Fibroblast of pulmonary artery (primary cell): ENCODE data around the gene ZW10.

Experiments
- DNase-seq: peaks from one replicate; pipeline ENCODE4 v3.0.0-alpha.2; 2010; ENCODE audit warnings: low read depth
- H3K4me3 ChIP-seq: replicated peaks from 2 replicates; pipeline ENCODE4 v1.5.1; 2011; ENCODE audit warnings: low read depth, mild to moderate bottlenecking, control low read depth, low read length, moderate library complexity
- CTCF ChIP-seq: IDR thresholded peaks from 2 replicates; pipeline ENCODE4 v1.5.1; 2011; ENCODE audit warnings: mild to moderate bottlenecking, control low read depth, low read length, inconsistent platforms; ENCODE audit errors: missing control alignments

The ZW10 gene

DNA sequence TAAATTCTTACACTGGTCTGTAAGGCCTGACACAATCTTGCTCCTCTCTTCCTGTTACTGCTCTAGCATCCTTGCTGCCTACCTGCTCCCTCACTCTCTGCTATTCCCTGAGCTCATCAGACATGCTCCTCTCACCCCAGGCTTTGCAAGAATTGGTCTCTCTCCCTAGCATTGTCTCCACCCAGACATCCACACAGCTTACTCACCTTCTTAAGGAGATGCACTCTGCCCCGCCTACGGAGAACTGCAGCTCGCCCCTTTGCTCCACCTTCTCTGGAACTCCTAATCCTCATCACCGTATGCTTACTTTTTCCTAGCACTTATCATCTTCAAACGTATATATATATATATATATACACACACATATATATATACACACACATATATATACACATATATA lies 44.0 kb downstream of the ZW10 start:
- DNase-seq, result no peak
- no peak for TF ChIP-seq CTCF
- H3K4me3 ChIP-seq, result no peak overlapping the region

DNA sequence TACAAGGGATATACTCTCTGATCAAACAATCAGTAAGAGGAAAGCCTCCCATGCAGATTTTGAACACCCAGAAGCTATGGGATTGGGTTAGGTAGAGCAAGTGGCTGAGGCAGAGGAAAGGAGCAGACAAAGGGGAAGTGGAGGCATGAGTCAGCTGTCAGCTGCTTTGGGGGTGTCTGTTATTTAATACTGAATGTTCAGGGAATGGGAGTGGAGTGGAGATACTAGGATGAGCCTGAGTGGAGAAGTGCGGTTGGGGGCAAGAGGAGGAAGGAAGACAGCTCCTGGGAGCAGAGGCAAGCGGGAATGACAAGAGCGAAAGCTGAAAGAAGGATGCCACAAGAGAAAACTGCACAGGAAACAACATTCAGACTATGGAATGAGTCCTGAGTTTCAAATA lies 44.7 kb downstream of the ZW10 start:
- no peak overlapping the region for H3K4me3 ChIP-seq
- no peak for DNase-seq
- no peak for TF ChIP-seq CTCF

GRCh38 chr11:113725913-113726312 lies 47.6 kb downstream of the ZW10 start:
- no peak overlapping the region for H3K4me3 ChIP-seq
- TF ChIP-seq CTCF, result no peak
- DNase-seq, result no peak

GRCh38 chr11:113725407-113725806 lies 48.1 kb downstream of the ZW10 start:
- no peak overlapping the region for H3K4me3 ChIP-seq
- no peak for DNase-seq
- TF ChIP-seq CTCF, result no peak

DNA sequence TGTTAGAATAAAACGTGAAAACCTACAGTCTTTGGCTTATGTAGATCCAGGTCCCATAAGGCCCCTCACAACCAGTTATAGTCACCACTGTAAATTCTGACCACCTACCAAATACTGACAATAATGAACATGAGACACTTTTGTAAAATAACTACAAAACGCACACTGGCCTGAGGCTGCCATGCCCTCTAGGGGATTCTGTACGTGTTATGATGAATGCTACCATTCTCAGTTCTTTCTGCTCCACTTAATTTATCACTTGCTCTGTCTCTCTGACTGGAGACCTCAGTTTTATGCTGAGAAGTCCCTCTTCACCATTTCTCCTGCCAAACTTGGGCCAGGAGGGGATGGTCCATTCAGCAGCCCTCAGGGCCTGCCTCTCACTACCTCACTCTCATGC lies 48.7 kb downstream of the ZW10 start:
- TF ChIP-seq CTCF, result no peak
- H3K4me3 ChIP-seq, result no peak overlapping the region
- DNase-seq, result no peak

DNA sequence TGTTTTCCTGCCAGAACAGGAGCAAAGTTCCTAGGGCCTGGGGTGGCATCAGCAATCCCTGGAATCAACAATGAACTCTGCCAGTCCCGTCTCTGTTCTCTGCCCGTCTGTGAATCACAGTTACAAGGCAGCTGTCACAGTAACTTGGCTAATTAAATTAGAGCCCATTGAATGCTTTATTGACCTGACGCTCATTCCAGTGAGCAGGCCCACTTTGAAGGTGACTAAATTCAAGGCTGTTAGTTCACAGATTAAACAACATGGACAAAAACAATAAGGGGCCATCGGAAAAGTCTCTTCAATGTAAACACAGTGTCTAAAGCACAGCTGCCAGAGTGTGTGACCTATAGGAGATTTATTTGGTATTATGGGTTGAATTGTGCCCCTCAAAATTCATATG lies 49.7 kb downstream of the ZW10 start:
- DNase-seq, result no peak
- H3K4me3 ChIP-seq, result no peak overlapping the region
- no peak for TF ChIP-seq CTCF

DNA sequence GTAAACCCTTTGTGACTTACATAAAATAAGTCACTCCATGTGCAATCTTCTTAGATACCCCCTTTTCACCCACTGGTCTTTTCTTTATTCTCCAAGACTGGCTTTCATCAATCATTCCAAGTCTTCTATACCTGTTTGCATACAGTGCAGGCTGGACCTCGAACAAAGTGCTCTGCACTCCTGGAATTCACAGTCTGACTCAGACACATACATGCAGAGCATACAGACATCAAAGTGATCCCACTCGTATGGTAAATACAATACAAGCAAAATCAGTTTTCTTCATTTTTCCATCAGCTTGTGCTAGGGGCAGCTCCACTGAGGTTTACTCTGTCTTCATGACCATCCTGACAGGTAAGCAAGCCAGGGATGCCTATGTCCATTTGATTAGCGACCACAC lies 50.6 kb downstream of the ZW10 start:
- TF ChIP-seq CTCF, result no peak
- DNase-seq, result no peak
- no peak overlapping the region for H3K4me3 ChIP-seq
